Epithelial cell of prostate (primary cell): ENCODE data around the gene TMEM240.
"Not testable (repeated sequence)": the region's sequence is repeated elsewhere in the genome, so short reads cannot be mapped to it uniquely, and the experiment has no call there.

Source experiments
- DNase-seq: peaks from one replicate; pipeline ENCODE4 v3.0.0-alpha.2; 2011; ENCODE audit warnings: low read depth, low spot score
- H3K27ac ChIP-seq: fragments of 450-650 bp; 2 replicates; pipeline ENCODE4 v1.5.1; 2017; ENCODE audit warnings: mild to moderate bottlenecking

Gene TMEM240

DNA sequence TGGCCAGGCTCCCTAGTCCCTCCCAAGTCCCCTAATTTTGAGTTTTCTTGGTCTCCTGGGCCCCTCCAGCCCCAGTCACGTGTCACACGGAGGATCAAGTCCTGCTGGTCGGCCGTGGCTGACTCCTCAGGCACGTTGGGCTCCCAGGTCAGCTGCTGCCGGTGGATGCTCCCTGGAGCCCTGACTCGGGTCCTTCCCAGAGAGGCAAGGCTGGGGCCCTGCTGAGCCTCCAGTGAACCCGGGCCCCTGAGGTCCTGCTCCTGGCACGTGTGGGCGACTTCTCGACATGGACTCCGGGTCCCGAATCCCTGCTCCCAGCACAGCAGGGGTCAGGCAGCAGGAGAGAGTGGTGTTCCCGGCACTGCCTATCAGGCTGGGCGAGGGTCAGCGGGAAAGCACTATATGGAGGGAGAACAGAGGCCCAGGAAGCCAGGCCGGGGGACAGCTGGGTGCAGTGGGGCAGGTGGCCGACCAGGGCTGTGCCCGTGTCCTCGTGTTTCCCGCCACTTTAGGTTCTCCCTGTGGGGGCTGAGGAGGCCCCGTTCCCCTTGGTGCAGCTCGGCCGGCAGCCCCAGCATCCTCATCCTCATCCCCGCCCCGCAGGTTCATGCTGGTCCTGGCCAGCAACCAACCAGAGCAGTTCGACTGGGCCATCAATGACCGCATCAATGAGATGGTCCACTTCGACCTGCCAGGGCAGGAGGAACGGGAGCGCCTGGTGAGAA is 13.2 kb downstream of the TMEM240 start:
- no peak overlapping the region for H3K27ac ChIP-seq
- no peak for DNase-seq

DNA sequence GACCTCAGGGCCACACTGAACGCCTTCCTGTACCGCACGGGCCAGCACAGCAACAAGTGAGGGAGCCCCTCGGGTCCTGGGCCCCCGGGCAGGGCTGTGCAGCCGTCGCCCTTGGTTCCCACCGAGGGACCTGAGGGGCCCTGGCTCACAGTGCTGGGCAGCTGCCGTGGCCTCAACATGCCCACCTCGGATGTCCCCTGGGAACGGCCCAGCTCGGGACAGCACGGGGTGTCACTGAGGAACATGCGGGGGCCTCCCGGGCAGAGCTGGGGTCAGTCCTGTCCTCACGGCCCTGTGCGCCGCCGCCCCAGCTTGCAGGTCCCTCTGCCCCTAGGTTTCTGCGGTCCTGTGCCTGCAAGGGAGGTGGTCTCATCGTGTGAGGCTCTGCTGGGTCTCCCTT is 13.9 kb downstream of the TMEM240 start:
- not testable (repeated sequence) for H3K27ac ChIP-seq, DNase-seq

DNA sequence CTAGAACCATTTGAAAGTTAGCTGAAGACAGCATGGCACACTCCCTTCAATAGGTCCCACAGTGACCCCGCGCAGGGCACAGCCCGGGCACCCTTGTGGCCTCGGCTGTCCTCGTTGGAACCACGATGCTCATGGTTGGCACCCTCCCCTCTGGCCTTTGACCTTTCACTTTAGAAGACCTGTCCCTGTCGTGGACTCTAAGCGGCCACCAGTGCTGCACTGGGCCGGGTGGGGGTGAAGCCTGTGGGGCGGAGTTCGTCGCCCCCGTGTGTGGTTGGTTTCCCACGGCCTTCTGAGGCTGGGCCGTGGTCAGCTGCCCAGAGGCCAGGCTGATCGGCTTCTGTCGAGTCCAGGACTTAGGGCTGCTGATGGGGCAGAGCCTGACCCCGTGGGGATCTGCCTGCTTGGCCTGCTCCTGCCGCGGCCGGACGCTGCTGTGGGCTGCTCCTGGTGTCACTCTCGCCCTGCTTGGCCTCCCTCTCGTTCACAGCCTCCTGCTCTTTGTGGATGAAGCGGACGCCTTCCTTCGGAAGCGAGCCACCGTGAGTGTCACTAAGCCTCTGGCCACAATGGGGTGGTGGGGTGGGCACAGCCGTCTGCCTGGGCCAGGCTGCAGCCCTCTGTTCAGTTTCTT is 15.6 kb downstream of the TMEM240 start:
- not testable (repeated sequence) for DNase-seq, H3K27ac ChIP-seq

DNA sequence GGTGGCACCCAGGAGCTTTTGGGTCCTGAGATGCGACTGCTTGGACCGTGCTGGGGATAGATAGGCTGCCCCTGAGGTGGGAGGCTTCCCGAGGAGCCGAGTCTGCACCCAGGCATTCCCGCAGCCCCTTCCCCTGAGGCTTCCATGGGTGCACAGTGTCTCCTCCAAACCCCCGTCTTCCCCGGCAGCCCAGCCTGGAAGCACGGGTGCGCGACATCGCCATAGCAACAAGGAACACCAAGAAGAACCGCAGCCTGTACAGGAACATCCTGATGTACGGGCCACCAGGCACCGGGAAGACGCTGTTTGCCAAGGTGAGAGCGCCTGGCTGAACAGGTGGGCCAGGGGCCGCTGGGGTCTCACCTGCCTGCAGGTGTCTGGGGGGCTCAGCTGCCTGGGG is 16.8 kb downstream of the TMEM240 start:
- not testable (repeated sequence) for H3K27ac ChIP-seq

DNA sequence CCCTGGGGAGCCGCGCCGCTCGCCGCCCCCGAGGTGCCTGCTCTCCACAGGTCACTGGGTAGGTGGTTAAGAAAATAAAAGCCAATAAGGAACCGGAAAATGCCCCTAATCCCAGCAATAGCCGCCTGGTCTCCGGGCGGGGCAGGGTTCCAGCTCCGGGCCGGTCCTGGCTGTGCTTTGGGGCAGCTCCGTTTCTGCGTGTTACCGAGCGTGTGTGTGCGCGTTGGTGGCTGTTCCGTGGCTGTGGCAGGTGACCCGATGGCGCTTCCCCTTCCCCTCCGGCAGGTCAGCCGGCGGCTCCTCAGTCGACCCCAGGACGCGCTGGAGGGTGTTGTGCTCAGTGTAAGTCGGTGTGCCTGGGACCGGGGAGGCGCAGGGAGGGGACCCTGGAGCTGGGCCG is 17.2 kb downstream of the TMEM240 start:
- DNase-seq, H3K27ac ChIP-seq: not testable (repeated sequence)

More for the DNA sequence above, 16.8 kb downstream of the TMEM240 start:
- not testable (repeated sequence) for DNase-seq

DNA sequence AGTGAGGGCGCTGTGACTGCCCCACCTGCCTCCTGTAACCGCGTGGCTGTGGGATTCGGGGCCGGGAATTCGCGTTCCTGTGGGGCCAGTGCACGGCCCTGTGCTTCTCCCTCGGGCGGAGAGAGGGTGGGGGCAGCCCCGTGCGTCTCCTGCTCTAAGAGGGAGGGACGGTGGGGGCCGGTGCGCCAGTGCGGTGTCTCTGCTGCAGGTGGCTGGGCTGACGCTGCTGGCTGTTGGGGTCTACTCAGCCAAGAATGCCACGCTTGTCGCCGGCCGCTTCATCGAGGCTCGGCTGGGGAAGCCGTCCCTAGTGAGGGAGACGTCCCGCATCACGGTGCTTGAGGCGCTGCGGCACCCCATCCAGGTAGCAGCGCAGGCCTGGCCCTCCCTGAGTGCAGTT is 17.9 kb downstream of the TMEM240 start:
- H3K27ac ChIP-seq, DNase-seq: not testable (repeated sequence)

DNA sequence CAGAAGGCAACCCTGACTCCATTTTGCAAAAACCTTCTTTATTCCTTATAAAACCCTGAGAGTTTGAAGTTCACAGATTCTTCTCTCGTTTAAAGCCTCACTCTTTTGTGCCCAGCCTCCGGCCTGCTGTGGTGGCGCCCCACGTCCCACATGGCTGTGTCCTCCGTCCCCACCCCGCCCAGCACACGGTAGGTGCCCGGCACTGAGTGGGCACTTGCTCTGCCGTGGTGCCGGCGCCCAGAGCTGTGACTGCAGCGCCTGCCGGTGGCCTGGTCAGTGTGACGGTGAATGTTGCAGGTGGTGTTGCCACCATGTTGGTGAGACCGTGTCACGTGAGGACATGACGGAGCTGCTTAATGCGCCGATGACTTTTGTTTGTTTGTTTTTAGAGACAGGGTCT is 19.1 kb downstream of the TMEM240 start:
- no peak for DNase-seq
- no peak overlapping the region for H3K27ac ChIP-seq

DNA sequence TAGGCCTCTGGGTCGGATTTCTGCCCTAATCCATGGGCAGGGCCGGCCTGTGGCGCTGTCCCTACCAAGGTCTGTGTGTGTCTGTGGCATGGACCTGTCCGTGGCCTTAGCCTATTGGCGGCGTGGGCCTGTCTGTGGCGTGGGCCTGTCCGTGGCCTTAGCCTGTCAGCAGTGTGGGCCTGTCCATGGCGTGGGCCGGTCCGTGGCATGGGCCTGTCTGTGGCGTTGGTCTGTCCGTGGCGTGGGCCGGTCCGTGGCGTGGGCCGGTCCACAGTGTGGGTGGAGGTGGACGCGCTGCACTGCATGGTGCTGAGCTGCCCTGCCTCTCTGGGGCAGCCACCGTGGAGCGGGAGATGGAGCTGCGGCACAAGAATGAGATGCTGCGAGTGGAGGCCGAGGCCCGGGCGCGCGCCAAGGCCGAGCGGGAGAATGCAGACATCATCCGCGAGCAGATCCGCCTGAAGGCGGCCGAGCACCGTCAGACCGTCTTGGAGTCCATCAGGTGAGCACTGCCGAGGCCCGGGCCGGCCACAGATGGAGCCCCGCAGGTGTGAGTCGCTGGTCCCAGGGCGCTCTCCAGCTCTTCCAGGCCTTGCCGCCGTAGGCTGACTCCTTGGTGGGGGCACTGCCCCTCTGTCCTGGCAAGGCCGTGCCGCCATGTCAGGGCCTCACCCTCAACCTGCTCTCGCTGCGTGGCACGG is 20.5 kb downstream of the TMEM240 start:
- not testable (repeated sequence) for H3K27ac ChIP-seq, DNase-seq

DNA sequence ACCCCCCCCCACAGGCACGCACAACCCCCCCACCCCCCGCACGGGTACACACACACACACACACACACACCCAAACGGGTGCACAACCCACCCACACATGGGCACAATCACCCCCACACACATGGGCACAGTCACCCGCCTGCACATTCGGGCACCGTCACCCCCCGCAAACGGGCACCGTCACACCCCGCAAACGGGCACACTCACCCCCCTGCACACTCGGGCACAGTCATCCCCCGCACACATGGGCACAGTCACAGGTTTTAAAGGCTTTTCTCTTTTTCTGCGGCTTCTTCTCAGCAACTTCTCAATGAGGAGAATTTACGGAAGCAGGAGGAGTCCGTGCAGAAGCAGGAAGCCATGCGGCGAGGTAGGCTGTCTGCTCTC is 21.8 kb downstream of the TMEM240 start:
- DNase-seq, H3K27ac ChIP-seq: not testable (repeated sequence)

DNA sequence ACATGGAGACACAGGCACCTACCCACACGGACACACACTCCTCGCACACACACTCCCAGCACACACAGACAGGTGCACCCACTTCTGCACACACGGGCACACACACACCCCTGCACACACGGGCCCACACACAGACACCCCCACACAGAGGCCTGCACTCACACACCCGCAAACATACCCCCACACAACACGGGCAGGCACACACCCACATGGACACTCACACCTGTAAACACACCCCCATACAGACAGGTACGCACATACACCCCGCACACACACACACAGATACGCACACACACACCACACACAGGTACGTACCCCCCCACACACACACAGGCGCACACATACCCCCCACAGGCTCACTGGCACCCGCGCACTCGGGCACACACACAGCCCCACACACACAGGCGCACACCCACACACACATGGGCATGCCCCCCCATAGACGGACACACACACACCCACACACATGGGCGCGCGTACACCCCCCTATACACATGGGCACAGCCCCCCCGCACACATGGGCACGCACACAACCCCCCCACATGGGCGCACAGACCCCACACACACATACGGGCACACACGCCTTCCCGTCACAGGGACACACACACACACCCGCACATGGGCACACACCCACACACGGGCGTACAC is 22.3 kb downstream of the TMEM240 start:
- DNase-seq, result no peak
- no peak overlapping the region for H3K27ac ChIP-seq

DNA sequence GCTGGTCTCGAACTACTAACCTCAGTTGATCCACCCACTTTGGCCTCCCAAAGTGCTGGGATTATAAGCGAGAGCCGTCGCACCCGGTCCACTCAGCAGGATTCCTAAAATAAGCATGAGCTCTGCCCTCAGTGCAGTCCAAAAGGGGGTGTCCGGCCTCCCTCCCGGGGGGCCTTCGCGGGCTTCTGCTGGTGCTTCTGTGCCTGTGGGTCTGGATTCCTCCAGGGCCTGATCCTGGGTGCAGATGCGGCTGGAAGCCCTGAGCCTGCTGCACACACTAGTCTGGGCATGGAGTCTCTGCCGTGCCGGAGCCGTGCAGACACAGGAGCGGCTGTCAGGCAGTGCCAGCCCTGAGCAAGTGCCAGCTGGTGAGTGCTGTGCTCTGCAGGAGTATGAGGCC is 23.5 kb downstream of the TMEM240 start:
- H3K27ac ChIP-seq, DNase-seq: not testable (repeated sequence)

DNA sequence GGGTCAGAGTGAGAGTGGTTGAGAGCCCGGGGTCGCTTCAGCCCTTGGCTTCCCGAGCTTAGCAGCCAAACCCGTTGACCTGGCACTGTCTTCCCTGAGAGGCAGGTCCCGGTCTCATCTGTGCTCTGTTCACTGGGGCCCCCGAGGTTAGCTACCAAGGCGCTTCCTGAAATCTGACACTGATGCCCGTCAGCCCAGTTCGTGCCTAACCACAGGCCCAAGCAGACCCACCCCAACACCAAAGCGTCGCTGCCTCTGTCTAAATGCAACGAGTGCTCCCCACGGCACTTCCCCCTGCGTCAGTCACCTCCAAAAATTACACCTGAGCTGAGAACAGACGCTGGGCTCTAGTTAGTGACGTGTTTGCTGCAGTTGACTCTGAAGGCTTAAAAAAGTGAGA is 26.0 kb downstream of the TMEM240 start:
- H3K27ac ChIP-seq, DNase-seq: not testable (repeated sequence)

DNA sequence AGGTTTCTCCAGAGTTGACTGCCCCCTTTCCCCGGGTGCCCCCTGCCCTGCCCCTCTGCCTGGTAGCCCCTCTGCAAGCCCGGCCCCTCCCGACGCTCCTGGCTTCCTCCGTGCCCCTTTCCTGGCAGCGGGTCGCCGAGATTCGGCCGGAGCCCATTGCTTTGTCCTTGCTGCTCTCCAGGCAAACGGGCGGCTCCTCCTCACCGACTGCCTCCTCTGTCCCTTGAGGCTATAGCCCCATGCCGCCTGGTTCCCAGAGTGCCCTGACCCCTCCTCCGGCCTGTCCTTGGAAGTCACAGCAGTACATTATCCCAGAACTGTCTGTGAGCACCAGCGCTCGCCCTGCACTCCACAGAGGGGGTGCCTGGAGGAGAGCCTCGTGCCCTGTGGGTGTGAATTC is 26.7 kb downstream of the TMEM240 start:
- not testable (repeated sequence) for DNase-seq, H3K27ac ChIP-seq

DNA sequence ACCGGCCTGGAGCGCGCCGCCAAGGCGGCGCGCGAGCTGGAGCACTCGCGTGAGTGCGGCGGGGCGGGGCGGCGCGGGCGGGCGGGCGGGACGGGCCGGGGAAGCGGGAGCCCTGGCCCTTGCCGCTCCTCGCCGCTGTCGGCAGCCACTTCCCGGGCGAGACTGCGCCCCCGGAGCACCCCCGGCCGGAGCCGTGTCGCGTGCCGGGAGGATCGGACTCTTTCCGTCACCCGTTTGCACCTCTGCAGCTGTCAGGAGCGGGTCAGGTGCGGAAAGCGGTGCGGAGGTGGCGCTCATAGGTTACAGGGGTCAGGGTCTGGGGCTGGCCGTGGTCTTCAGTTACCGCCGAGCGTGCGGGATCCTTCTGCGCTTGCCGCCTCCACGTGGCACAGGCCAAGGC is 28.0 kb downstream of the TMEM240 start:
- not testable (repeated sequence) for DNase-seq
- H3K27ac ChIP-seq, result peak overlapping the region; percentile 86

DNA sequence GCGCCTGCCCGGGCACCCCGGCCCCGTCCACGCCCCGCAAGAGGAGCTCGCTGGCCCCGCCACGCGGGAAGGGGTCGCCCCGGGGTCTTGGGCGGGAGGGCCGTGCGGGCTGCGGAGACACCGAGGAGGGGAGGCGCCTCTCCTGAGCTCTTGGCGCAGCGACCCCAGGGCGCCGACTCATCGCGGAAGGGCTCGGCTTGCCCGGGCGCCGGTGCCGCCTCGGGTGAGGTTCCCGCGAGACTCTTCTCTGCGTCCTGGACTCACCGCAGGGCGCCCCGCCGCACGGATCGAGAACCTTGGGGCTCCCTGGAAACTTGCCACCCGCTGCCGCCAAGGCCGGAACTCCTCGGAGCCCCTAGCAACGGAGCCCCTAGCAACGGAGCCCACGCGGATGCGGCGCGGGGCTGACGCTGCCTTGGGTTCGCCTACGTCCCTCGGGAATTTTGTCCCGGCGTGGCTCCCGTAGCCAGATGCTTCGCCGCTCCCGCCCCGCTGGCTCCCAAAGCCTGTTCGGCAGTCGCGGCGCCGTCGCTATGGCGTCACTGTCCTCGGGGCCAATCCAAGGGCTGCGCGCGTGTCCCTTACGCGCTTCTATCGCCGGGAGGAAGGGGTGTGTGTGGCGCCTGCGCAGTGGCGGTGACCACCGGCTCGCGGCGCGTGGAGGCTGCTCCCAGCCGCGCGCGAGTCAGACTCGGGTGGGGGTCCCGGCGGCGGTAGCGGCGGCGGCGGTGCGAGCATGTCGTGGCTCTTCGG is 28.7 kb downstream of the TMEM240 start, which contains the start of gene ATAD3A:
Gene ATAD3A, plus strand, starts transcription at position 630 of the 753 bp plus-strand sequence. Its CDS starts 107 bp downstream, at position 737.
- peak; percentile 88 for DNase-seq
- H3K27ac ChIP-seq, result peak within 1 kb of the TSS; percentile 86

DNA sequence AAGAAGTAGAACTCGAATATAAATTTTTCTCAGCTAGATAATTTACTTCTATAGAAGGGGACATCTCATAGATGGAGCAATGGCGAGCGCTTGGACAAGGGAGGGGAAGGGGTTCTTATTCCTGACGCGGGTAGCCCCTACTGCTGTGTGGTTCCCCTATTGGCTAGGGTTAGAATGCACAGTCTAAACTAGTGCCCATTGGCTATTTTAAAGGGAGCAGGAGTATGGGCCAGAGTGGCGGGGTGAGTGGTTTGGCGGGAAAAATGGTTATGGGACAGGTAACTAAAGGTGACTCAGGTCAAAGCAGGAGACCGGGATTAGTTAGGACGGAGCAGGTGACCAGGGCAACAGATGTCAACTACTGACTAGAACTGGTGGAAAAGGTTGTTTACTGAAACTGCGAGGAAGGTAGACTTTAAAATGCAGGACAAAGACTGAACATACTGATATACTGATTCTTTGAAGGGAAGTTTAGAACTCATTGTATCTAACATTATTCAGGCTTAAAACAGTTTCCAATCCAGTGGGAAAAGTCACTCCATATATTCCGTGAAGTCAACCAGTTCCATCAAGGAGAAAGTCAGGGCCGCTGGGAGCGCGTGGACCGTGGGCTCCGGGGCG is 29.4 kb downstream of the TMEM240 start:
- no peak for DNase-seq
- H3K27ac ChIP-seq, result peak overlapping the region; percentile 86

DNA sequence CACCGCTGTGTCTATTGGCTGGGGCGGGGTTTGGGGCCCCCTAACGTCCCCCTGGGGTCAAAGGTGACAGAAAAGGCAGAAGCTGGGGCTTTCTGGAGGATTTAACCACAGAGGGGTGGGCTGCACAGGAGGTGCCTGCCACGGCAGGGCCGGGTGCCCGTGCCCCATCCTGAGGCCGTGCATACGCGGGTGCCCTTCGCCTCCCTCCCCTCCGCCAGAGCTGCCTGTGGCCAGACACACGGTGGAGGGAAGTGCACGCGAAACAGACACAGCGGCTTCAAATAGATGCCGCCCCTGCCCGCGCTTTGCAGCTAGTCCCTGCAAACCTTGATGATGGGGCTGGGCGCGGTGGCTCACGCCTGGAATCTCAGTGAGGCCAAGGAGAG is 31.0 kb downstream of the TMEM240 start:
- not testable (repeated sequence) for H3K27ac ChIP-seq, DNase-seq

DNA sequence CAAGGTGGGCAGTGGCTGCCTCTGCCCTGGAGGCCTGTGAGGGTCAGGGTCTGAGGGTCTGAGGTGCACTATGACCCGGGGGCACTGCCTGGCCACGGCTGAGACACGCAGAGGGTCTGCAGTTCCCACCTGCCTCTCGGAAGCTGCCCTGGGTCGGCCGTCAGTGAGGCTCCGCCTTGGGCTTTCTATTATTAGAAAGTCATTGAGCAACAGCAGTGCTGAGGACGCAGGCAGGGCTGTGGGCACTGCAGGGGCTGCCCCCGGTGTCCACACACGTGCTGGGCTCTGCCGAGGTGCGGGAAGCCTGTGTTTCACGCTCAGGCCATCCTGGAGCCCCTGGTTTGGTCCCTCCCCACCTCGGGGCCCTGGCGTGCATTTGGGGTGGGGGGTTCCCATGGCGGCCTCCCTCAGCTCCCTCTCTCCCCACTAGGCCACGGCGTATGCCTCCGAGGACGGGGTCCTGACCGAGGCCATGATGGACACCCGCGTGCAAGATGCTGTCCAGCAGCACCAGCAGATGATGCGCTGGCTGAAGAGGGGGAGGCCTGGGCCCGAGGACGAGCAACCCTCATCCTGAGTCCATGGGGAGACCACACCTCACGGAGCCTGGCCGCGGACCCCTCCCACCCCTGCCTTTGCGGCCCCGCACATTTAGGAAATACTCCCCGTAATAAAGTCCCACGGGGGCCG is 31.5 kb downstream of the TMEM240 start:
- not testable (repeated sequence) for H3K27ac ChIP-seq, DNase-seq

DNA sequence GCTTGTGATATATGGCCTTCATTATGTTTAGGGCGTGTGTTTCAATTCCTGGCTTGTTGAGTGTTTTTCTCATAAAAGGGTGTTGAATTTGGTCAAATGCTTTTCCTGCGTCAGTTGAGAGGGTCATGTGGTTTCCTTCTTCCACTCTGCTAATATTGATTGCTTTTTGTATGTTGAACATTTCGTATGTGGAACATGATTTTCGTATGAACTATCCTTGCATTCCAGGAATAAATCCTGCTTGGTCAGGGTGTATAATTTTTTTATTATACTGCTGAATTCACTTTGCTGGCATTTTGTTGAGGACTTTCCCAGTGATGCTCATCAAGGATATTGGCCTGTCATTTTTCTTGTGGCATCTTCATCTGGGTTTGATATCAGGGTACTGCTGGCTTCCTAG is 33.1 kb downstream of the TMEM240 start:
- no peak for DNase-seq
- no peak overlapping the region for H3K27ac ChIP-seq
